ENCODE data around the gene PRKCA.
"Not testable (repeated sequence)": the region's sequence is repeated elsewhere in the genome, so short reads cannot be mapped to it uniquely, and the experiment has no call there.

PRKCA gene

DNA sequence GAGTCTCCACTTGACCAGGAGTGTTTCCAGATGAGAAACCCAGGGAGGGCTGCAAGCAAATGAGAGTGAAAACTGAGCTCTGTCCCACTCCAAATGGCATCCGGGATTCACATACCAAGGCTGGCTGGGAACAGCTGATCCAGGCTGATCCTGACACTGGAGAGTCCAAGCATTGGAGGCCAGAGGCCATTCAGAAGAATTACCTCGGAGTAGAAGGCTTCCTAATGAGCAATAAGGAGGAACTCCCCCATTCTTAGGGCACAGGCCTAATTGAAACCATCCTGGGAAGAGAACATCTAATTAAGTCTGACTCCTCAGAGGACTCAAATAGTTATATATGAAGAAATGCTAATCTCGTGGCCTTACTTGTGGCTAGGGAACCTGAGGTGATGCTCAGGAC lies 142.8 kb downstream of the PRKCA start:
- DNase-seq, result no peak

DNA sequence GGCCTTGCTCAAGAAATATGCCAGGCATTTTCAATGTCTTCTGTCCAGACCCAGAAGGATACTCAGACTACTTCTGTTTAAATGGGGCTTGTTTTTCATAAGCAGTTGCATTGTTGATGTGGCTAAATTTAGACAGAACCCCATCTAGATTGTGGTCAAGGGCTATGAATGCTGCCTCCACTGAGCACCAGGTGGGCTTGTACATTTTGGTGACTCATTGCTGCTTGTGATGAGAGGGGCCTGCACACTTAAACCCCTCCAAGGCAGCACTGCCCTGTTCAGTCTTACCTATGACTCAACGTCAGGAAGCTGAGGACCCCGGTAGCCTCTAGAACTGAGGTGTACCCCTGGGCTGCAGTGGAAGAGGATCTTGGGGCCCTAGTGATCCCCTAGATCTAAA lies 144.0 kb downstream of the PRKCA start:
- DNase-seq, result no peak

DNA sequence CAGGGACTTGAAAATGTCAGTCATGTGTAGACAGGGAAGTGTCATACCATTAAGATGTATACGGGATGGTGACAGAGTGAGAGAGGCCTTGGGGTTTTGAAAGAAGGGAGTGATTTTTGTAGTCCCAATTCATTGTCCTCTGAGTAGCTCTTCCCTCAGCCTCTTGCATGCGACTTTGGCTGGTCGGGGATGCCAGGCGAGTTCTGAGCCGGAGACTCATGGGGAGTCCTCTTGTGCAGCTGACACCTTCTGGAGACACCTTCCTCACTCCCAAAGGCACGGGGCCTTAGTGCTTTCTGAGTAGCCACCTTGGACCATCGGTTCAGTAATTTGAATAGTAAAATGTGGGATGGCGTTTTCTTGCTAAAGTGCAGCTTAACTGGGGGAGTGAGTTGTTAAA lies 144.7 kb downstream of the PRKCA start:
- no peak for DNase-seq

DNA sequence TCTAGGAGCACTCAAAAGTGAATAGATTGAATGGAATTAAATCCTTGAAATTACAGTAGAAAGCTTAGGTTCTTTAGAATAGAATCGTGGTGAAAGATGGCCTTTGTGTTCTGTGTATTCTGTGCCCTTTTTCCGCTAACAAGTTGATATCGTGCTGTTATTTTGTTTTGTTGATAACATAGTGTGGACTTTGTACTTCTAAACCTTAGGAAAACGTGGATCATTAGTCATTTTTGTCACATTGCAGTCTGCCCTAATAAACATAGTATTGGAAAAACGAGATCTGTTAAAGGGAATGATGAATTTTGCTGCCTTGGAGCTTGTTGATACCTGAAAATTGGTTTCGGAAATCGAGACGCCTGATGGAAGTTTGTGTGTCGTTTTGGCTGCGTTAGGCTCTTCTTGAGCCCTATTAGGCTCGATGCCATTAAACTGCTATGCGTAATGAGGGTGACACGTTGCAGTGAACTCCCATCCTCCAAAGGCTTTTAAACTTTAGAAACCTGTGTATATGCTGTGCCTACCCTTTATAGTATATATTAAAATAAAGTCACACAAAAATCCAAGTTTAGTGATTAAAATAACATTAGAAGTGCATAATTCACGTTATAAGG lies 145.7 kb downstream of the PRKCA start:
- DNase-seq, result no peak

DNA sequence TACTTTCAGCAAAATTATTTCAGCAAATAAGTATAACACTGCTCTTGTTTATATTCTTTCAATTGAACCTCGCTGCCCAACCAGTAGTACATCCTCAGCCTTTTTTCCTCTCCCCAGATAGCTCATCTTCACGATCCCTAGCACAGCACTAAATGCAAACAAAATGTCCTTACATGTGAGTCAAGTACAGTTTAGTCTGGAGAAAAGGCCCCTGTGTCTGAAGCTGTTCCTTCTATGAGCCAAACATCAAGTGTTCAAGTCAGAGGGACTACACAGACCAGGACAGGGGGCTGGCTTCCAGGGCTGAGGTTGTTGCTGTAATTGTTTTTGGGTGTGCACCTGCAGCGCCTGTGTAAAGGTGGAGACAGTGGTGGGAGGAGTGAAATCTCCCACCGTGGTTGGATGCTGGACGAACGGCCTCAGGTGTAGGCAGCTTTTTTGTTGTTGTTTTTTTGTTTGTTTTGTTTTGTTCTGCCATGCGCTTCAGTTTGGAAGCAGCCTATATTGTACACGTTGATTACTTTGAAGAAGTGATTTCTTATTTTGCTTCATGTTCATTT lies 147.1 kb downstream of the PRKCA start:
- DNase-seq, result no peak

- DNase-seq, result no peak
Observed at GRCh38 chr17:66450008-66450851, 147.8 kb downstream of the PRKCA start.

- no peak for DNase-seq
Observed at GRCh38 chr17:66450852-66451158, 148.4 kb downstream of the PRKCA start.

GRCh38 chr17:66451188-66452149 lies 149.1 kb downstream of the PRKCA start:
- no peak for DNase-seq

DNA sequence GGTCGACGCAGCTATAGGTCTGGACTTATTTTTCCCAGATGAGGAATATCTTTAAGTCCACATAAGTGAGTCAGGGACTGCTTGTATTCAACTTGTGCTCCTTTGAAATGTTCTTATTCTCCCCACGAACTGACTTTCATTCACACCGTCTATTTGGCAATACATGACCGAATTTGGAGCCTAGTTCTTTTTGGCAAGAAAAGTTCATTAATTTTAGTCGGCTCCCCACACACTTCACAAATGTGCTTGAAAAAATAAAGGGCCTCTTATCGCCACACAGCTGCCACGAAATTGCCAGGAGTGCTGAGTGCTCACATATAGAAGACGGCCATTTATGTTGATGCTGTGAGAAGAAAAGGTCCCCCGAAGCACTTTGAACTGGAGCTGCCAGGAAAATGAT lies 152.6 kb downstream of the PRKCA start:
- DNase-seq, result peak; percentile 23

GRCh38 chr17:66457499-66457898 lies 155.1 kb downstream of the PRKCA start:
- DNase-seq, result not testable (repeated sequence)

- no peak for DNase-seq
Observed at GRCh38 chr17:66458782-66459181, 156.4 kb downstream of the PRKCA start.

DNA sequence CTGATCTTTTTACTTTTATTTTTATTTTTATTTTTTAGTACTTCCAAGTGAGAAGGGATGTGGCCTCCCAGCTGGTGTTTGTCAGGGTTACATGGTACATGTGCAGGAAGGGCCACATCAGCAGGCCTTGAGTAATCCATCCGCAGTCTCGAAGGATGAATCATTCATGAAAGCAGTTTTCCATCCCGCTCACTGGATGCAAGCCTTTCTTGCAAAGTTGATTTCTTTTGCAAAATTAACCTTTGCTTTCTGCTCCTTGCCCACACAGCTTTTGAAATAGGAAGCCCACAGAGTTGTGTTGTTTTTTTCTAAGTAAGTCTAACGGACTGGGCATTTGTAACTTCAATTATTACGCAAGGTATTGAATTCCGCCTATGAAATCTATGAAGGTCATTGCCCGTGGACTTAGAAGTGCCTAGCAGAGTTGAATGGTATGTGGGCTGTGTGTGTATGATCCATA lies 157.4 kb downstream of the PRKCA start:
- no peak for DNase-seq

DNA sequence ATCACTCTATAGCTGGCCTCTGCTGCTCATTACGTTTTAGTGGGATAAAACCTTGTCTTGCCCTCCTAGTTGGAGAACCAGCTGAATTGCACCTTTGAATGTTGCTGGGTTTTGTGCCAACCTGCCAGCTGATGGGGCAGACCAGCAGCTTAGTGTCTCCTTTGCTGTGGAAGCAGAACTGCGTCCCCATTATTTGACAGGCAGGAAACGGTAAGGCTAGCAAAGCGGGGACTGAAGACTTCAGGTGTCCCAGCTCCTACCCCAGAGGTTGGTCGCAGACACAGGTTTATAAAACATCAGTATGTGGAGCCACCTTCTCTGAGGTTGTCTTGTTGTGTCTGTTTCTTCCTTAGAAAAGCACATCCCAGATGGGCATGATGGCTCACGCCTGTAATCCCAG lies 158.1 kb downstream of the PRKCA start:
- DNase-seq, result no peak

- DNase-seq, result no peak
Observed at GRCh38 chr17:66461343-66461995, 159.1 kb downstream of the PRKCA start.

DNA sequence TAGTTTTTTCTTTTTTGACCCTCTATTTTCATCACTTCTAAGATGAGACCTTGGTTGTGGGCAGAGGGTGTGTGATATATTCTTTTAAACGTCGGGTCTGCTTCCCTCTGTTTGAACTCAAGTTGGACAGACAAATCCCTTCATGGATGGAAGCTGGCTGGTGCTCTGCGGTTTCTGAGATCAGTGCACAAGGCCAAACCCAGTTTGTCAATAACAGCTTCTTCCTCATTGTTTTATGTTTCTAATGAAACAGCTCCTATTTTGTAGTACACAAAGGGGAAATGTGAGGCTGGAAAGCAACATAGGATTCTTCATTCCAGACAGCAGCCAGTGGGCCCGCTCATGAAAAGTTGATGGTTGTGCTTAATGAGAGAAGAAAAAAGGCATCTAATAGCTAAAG lies 159.6 kb downstream of the PRKCA start:
- DNase-seq, result no peak

GRCh38 chr17:66464921-66465320 lies 162.5 kb downstream of the PRKCA start:
- DNase-seq, result no peak

DNA sequence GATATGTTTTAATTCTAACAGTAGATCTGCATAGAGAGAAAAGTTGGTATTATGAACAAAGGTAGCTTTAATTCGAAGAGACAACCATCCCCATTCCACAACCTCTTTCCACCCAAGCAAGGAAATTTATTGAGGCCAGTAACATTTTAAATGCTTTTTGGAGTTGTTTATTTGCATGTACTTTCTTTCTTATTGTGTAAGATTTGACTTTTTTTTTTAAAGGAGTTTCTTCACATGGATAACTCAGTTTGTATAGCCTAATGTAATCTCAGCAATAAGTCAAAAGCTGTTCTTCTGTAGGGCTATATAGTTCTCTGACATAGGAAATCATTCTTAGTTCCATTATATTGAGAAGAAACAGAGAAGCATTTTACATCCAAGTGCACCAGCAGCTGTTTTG lies 163.3 kb downstream of the PRKCA start:
- no peak for DNase-seq

GRCh38 chr17:66466106-66466820 lies 163.8 kb downstream of the PRKCA start:
- no peak for DNase-seq

DNA sequence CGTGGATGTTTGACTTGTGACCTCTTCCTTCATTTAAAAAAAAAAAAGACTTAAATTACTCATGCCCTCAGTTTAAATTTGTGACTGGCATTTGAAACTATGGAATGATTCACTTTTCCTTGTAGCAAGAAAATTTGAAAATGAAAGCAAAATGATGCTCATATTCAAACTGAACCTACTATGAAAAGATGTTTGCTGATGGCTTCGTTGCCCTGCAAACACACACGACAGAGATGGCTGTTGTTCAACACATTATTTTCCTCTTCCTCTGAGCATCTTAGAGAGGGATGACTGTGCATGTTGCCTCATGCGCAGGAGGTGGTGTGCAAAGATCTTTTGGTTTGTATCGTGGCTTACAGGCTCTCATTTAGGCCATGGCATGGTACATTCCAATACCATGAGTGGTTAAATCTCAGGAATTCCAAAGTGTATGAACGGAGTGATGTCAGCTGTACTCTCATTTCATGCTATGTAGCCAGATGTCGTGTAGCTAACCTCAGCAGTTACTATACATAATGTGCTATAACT lies 164.5 kb downstream of the PRKCA start:
- DNase-seq, result no peak

DNA sequence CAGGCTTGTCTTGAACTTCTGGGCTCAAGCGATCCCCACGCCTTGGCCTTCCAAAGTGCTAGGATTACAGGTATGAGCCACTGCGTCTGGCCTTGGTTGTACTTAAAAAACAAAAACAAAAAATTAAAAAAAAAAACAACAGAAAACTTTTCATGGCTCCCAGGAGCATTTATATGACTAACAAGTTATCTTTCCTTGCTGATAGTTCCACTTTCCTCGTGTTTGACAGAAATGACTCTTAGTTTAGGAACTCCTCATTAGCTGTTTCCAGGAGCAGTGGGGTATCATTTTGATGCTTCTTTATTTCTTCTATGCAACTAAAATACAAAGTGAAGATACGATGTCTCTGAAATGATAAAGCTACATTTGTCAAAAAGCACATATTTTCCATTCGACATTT lies 165.4 kb downstream of the PRKCA start:
- no peak for DNase-seq

DNA sequence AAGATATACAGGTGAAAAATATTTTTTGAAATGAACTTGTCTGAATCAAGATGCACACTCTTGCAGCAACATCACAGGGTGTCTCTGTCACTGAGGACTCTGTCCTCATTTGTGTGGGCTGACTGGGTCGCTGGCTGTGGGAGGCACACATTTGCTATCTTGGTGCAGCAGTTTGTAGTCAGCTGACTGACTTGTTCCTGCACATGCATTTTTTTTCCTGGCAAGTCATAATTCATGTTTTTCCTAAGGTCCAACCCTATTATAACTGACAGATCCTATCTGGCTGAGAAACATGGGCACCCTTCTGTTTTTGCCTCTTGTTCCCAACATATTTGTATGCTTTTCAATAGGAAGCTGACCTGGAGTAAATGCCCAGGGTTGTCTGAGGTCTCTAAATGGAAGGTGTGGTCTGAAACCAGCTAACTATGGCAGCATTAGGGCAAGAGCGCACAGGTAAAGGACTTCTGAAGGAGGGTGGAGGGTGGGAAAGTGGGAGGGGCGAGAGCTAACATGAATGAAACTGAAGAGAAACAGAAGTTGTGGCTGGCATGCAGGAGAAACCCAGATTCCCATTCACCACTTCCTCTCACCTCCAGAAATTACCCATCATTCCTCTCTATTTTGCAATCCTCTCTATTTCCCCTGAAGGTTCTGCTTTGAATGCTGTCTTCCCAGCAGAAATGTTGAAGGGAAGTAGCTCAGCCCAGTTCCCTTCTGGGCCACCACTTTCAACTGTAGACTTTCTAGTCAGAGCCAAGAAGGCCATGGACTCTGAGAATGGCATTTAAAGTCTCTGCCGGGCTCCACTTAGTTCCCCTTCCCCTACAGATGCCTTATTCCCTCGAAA lies 166.1 kb downstream of the PRKCA start:
- DNase-seq, result no peak

Data from NCI-H446 treated with DMSO at 0.1 percent for 48 hours (cell line).